Panc1 (cell line): Measurements from ENCODE around the gene PDZD2. TPM values are rescaled to one million over a fixed set of nuclear protein-coding genes. Genes with fewer than 3 reads are reported as not detected.

ENCODE experiments used
- ATAC-seq: fragments of 200-7000 bp; cut with Tn5 transposase; 2 replicates; pipeline ENCODE4 v1.9.1; 2020; ENCODE audit warnings: mild to moderate bottlenecking, moderate library complexity
- BruUV-seq: library from RNA; stranded (reverse); fragments of 400-500 nt; replicated peaks from 2 replicates; lab custom pipeline; 2021; lab: Mats Ljungman, UMichigan
- CTCF ChIA-PET: fragments of 300-600 bp; sonication (Branson Sonifier 250); formaldehyde crosslinking; loops from one replicate; lab custom pipeline; 2022; ENCODE audit warnings: antibody characterized with exemption; lab: Charles Lee
- POLR2A ChIA-PET: fragments of 300-600 bp; sonication (Branson Sonifier 250); formaldehyde crosslinking; loops from one replicate; lab custom pipeline; 2022; ENCODE audit warnings: antibody characterized with exemption; lab: Charles Lee
- DNase-seq: peaks from one replicate; pipeline ENCODE4 v3.0.0-alpha.2; 2010; ENCODE audit warnings: low read depth, low spot score
- H3K27ac ChIP-seq: 2 replicates; pipeline ENCODE4 v1.5.1; 2011; ENCODE audit warnings: mild to moderate bottlenecking, low read length, inconsistent platforms
- H3K27me3 ChIP-seq: fragments of 200-500 bp; sonication (Bioruptor generic); 2 replicates; pipeline ENCODE4 v1.6.0; 2014; ENCODE audit warnings: low read length, inconsistent platforms; ENCODE audit not compliant: control insufficient read depth, insufficient read depth
- H3K36me3 ChIP-seq: fragments of 200-500 bp; sonication (Bioruptor generic); 2 replicates; pipeline ENCODE4 v1.5.1; 2014; ENCODE audit warnings: inconsistent platforms, mild to moderate bottlenecking, low read length, moderate library complexity; ENCODE audit not compliant: control insufficient read depth, insufficient read depth
- H3K4me1 ChIP-seq: 2 replicates; pipeline ENCODE4 v1.5.1; 2011; ENCODE audit warnings: inconsistent platforms, mild to moderate bottlenecking, low read length, moderate library complexity; ENCODE audit not compliant: control insufficient read depth, insufficient read depth
- H3K4me3 ChIP-seq, 2 experiments: 2 replicates each; pipeline ENCODE4 v1.5.1; 2011 to 2012; ENCODE audit warnings: low read depth in 2 of 2, low read length in 2 of 2, mild to moderate bottlenecking in 2 of 2, inconsistent platforms in 1 of 2, moderate library complexity in 1 of 2
- H3K9me3 ChIP-seq: fragments of 200-500 bp; sonication (Bioruptor generic); 2 replicates; pipeline ENCODE4 v1.5.1; 2014; ENCODE audit warnings: low read depth, mild to moderate bottlenecking, inconsistent platforms, low read length, moderate library complexity; ENCODE audit not compliant: control insufficient read depth, insufficient read depth
- POLR2AphosphoS5 ChIP-seq: IDR thresholded peaks from 2 replicates; pipeline ENCODE4 v1.6.1; 2012; ENCODE audit warnings: mild to moderate bottlenecking, low read depth, low read length, moderate library complexity
- SIN3A ChIP-seq: IDR thresholded peaks from 2 replicates; pipeline ENCODE4 v1.6.1; 2012; ENCODE audit warnings: low read depth, mild to moderate bottlenecking, low read length, moderate library complexity, borderline replicate concordance; ENCODE audit not compliant: insufficient read depth
- TCF7L2 ChIP-seq: IDR thresholded peaks from 2 replicates; pipeline ENCODE4 v1.6.1; 2011; ENCODE audit warnings: mild to moderate bottlenecking, low read depth, low read length, inconsistent platforms
- in situ Hi-C: cut with HindIII; loops from 2 replicates; pipeline ENCODE4 v1.10.0; 2016; ENCODE audit warnings: low sequenced_read_pairs, low pct_unique_long_range_greater_than_20kb
- intact Hi-C: fragments of 100-400 bp; cut with micrococcal nuclease; formaldehyde crosslinking; loops from one replicate; pipeline ENCODE4 v1.10.0; 2022; ENCODE audit not compliant: unreplicated experiment
- total RNA-seq: library from RNA; stranded (reverse); gene quantifications from one replicate; pipeline ENCODE4 v1.2.1, GENCODE V29; 2021; ENCODE audit not compliant: unreplicated experiment
- TF ChIP-seq, protein P1 (sequence below), 2 experiments: IDR thresholded peaks; 2 replicates each; pipeline ENCODE4 v1.6.1; 2011 to 2012; ENCODE audit warnings: low read depth in 2 of 2, control low read depth in 1 of 2, low read length in 1 of 2, mild to moderate bottlenecking in 1 of 2, moderate library complexity in 1 of 2; ENCODE audit not compliant: insufficient read depth in 1 of 2
- TF ChIP-seq, protein P2 (sequence below): fragments of 450-650 bp; IDR thresholded peaks from 2 replicates; pipeline ENCODE4 v1.5.1; 2017; ENCODE audit warnings: mild to moderate bottlenecking

PDZD2 gene
- total RNA-seq, 1 experiment from 2014 or later: 0.10 TPM

DNA sequence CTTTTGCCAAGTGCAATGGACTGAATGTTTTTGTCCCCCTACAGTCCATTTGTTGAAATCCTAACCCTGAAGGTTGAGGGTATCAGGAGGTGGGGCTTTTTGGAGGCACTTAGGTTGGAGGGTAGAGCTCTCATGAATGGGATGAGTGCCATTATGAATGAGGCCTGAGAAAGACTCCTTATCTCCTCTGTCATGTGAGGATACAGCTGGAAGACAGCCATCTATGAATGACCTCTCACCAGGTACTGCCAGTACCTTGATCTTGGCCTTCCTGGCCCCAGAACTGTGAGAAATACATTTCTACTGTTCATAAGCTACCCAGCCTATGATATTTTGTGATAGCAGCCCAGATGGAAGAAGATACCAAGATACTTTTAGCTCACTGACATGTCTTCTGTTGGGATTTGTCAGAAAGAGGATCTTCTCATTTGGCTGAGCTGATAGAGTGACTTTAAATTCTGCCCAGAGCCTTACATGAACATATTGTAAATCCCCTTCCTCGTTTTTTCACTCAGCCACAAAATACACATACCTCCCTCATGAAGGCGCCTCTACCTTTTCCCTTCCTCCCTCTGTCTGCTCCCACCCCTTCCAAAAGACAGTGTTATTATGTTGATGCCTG, 256.4 kb downstream of the PDZD2 start:
- ATAC-seq: no peak
- in situ Hi-C loops (no loop called here), intact Hi-C loops (no loop called here)
- POLR2A ChIA-PET: no interaction called here
- no peak for DNase-seq
- no peaks in the 10 kb centered on the region for H3K9me3 ChIP-seq
- TF ChIP-seq, protein P1, sequence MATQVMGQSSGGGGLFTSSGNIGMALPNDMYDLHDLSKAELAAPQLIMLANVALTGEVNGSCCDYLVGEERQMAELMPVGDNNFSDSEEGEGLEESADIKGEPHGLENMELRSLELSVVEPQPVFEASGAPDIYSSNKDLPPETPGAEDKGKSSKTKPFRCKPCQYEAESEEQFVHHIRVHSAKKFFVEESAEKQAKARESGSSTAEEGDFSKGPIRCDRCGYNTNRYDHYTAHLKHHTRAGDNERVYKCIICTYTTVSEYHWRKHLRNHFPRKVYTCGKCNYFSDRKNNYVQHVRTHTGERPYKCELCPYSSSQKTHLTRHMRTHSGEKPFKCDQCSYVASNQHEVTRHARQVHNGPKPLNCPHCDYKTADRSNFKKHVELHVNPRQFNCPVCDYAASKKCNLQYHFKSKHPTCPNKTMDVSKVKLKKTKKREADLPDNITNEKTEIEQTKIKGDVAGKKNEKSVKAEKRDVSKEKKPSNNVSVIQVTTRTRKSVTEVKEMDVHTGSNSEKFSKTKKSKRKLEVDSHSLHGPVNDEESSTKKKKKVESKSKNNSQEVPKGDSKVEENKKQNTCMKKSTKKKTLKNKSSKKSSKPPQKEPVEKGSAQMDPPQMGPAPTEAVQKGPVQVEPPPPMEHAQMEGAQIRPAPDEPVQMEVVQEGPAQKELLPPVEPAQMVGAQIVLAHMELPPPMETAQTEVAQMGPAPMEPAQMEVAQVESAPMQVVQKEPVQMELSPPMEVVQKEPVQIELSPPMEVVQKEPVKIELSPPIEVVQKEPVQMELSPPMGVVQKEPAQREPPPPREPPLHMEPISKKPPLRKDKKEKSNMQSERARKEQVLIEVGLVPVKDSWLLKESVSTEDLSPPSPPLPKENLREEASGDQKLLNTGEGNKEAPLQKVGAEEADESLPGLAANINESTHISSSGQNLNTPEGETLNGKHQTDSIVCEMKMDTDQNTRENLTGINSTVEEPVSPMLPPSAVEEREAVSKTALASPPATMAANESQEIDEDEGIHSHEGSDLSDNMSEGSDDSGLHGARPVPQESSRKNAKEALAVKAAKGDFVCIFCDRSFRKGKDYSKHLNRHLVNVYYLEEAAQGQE (IDR thresholded peaks at IDR 0.05; ENCODE audit: insufficient read depth in 1 of 2, low read depth in 2 of 2, low read length in 1 of 2): no peak
- no peak for TF ChIP-seq TCF7L2
- H3K27ac ChIP-seq: no peak overlapping the region
- no peaks in the 10 kb centered on the region for H3K36me3 ChIP-seq
- no peak overlapping the region for H3K4me3 ChIP-seq
- BruUV-seq: no TSS peak
- CTCF ChIA-PET: no interaction called here
- H3K4me1 ChIP-seq: no peaks in the 10 kb centered on the region
- no peaks in the 10 kb centered on the region for H3K27me3 ChIP-seq

DNA sequence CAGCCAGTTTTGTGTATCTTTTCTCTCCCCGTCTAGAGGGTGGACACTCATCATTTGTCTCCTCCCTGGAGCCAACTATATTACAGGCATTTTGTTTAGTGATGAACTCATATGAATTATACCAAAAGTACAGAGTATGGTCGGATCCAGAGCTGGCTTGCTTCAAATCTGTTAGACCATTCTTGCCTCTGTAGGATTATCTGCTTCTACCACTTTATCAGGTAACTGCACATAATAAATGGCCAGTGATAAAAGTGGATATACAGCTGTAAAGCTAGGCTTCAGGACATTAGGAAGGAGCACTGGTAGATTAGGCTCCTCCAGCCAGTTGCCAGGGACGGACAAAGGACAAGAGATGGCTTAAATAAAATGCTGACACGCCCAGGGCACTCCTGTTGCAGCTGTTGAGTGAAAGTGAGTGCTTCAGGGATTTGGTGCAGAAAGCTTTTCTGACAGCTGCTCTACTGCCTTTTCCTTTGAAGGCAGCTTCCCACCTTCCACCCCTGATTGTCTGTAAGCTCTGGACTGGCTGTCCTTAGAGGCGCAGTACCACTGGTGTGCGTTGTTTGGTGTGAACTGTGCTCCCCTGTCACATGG, 259.2 kb downstream of the PDZD2 start:
- Histone ChIP-seq H3K27me3 (no peaks in the 10 kb centered on the region), H3K36me3 (no peaks in the 10 kb centered on the region), H3K4me3 (no peak overlapping the region), H3K9me3 (no peaks in the 10 kb centered on the region), H3K4me1 (no peaks in the 10 kb centered on the region), H3K27ac (no peak overlapping the region)
- ChIA-PET POLR2A (no interaction called here), CTCF (no interaction called here)
- intact Hi-C loops (no loop called here), in situ Hi-C loops (no loop called here)
- no peak for DNase-seq
- TF ChIP-seq TCF7L2 (no peak), SIN3A (no peak), POLR2AphosphoS5 (no peak)
- TF ChIP-seq, protein P1 (IDR thresholded peaks at IDR 0.05; ENCODE audit: insufficient read depth in 1 of 2, low read depth in 2 of 2, low read length in 1 of 2): no peak
- TF ChIP-seq, protein P2, sequence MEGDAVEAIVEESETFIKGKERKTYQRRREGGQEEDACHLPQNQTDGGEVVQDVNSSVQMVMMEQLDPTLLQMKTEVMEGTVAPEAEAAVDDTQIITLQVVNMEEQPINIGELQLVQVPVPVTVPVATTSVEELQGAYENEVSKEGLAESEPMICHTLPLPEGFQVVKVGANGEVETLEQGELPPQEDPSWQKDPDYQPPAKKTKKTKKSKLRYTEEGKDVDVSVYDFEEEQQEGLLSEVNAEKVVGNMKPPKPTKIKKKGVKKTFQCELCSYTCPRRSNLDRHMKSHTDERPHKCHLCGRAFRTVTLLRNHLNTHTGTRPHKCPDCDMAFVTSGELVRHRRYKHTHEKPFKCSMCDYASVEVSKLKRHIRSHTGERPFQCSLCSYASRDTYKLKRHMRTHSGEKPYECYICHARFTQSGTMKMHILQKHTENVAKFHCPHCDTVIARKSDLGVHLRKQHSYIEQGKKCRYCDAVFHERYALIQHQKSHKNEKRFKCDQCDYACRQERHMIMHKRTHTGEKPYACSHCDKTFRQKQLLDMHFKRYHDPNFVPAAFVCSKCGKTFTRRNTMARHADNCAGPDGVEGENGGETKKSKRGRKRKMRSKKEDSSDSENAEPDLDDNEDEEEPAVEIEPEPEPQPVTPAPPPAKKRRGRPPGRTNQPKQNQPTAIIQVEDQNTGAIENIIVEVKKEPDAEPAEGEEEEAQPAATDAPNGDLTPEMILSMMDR: no peak
- no TSS peak for BruUV-seq
- no peak for ATAC-seq
